Measurements from ENCODE around the gene PTPRM.

Gene PTPRM

DNA sequence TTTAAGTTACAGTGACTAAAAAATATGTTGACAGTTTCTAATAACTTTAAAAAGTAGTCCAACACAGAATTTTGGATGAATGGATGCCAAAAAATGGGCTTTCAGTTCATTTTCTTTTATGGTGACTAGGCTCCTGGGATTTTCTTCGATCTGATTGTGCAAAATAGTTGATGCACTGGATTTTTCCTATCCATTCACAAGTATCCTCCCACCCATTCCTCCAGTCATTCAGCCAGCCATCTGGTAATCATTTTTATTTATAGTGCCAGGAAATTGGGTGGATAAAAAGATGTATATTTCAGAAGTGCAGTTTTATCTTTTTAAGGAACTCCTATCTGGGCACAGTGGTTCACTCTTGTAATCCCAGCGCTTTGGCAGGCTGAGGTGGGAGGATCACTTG, 175.1 kb downstream of the PTPRM start:
- Histone ChIP-seq H3K27ac (ENCODE audit: low read depth, low read length) (no peak overlapping the region), H3K9me3 (ENCODE audit: control insufficient read depth, insufficient read depth, low read length) (no peaks in the 10 kb centered on the region), H3K27me3 (ENCODE audit: control insufficient read depth, insufficient read depth, low read length) (no peaks in the 10 kb centered on the region), H3K4me3 (ENCODE audit: low read depth, low read length) (no peak overlapping the region), H3K9ac (ENCODE audit: low read depth, low read length) (no peak overlapping the region), H3K36me3 (ENCODE audit: control insufficient read depth, insufficient read depth, low read length) (no peaks in the 10 kb centered on the region), H3K4me1 (ENCODE audit: control insufficient read depth, insufficient read depth, low read length) (peaks cover 32% of the 10 kb centered on the region)

- no peaks in the 10 kb centered on the region for H3K9me3 ChIP-seq (ENCODE audit: control insufficient read depth, insufficient read depth, low read length)
These were observed 176.1 kb downstream of the PTPRM start for GRCh38 chr18:7743256-7743655.

GRCh38 chr18:7746106-7746505, 179.0 kb downstream of the PTPRM start:
- Histone ChIP-seq H3K27me3 (ENCODE audit: control insufficient read depth, insufficient read depth, low read length) (no peaks in the 10 kb centered on the region), H3K9me3 (ENCODE audit: control insufficient read depth, insufficient read depth, low read length) (no peaks in the 10 kb centered on the region), H3K4me3 (ENCODE audit: low read depth, low read length) (no peak overlapping the region)

More at GRCh38 chr18:7743256-7743655, 176.1 kb downstream of the PTPRM start:
- H3K36me3 ChIP-seq (ENCODE audit: control insufficient read depth, insufficient read depth, low read length) = no peaks in the 10 kb centered on the region
- peaks cover 32% of the 10 kb centered on the region for H3K4me1 ChIP-seq (ENCODE audit: control insufficient read depth, insufficient read depth, low read length)
- no peak overlapping the region for H3K27ac ChIP-seq (ENCODE audit: low read depth, low read length)
- no peaks in the 10 kb centered on the region for H3K27me3 ChIP-seq (ENCODE audit: control insufficient read depth, insufficient read depth, low read length)
- no peak overlapping the region for H3K9ac ChIP-seq (ENCODE audit: low read depth, low read length)
- H3K4me3 ChIP-seq (ENCODE audit: low read depth, low read length) = no peak overlapping the region

DNA sequence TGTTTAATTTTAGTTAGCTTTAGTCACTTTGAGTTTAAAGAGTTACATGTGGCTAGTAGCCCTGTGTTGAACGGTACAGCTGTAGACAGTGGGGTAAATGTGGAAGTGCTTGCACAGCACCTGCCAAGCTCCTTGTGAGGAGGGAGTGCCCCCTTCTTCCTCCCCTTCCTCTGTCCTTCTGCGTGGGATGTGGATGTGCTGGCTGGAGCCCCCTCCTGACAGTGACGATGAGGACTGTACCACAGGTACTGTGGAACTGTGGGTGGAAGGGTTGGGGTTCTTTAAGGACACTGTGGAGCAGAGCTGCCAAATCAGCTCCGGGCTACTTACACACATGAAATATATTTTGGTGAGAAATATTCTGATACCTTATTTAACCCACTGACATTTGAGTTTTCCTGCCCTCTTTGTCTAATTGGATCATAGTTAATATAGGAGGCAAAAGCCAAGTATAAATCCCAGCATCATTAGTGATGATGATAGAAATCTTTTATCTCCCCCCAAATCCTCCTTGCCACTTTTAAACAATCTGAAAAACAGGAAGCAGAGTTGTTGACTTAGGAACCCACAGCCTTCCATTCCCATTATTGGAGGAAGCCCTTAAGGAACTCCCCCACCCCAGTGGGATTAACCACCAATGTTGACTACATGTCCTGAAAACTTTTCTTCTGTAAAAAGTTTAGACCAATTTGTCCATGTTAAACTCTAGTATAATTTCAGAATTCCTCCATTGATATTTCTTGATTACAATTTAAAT, 181.3 kb downstream of the PTPRM start:
- Histone ChIP-seq H3K4me1 (ENCODE audit: control insufficient read depth, insufficient read depth, low read length) (peaks cover 22% of the 10 kb centered on the region), H3K4me3 (ENCODE audit: low read depth, low read length) (no peak overlapping the region), H3K9me3 (ENCODE audit: control insufficient read depth, insufficient read depth, low read length) (no peaks in the 10 kb centered on the region), H3K27me3 (ENCODE audit: control insufficient read depth, insufficient read depth, low read length) (no peaks in the 10 kb centered on the region), H3K27ac (ENCODE audit: low read depth, low read length) (peak overlapping the region; percentile 7), H3K9ac (ENCODE audit: low read depth, low read length) (no peak overlapping the region), H3K36me3 (ENCODE audit: control insufficient read depth, insufficient read depth, low read length) (no peaks in the 10 kb centered on the region)

More at GRCh38 chr18:7746106-7746505, 179.0 kb downstream of the PTPRM start:
- no peak overlapping the region for H3K9ac ChIP-seq (ENCODE audit: low read depth, low read length)
- no peak overlapping the region for H3K27ac ChIP-seq (ENCODE audit: low read depth, low read length)
- H3K4me1 ChIP-seq (ENCODE audit: control insufficient read depth, insufficient read depth, low read length) = peaks cover 34% of the 10 kb centered on the region
- no peaks in the 10 kb centered on the region for H3K36me3 ChIP-seq (ENCODE audit: control insufficient read depth, insufficient read depth, low read length)

- Histone ChIP-seq H3K4me1 (ENCODE audit: control insufficient read depth, insufficient read depth, low read length) (peaks cover 22% of the 10 kb centered on the region), H3K9ac (ENCODE audit: low read depth, low read length) (no peak overlapping the region), H3K27ac (ENCODE audit: low read depth, low read length) (peak overlapping the region; percentile 7)
These were observed 181.9 kb downstream of the PTPRM start for GRCh38 chr18:7749008-7749405.

DNA sequence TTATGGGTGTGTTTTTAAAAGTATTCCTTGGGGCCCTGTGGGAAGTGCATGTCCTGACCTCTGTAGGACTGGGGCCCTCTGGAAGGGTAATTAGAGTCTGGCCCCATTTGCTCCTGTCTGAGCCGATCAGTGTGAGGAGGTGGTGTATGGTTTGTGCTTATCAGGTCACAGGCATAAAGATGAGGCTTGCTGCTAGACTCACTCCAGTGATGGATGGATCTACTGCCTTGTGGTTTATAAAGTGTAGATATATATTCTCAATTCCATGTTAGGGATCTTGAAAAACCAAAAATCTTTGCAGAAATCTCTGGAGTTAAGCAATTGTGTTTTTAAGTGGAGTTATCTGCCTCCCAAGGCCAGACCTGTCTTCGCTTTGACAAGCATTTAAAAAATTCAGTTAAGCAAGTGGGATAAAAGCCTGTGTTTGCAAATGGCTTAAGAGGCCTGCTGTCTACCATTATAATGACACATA, 182.4 kb downstream of the PTPRM start:
- no peak overlapping the region for H3K4me3 ChIP-seq (ENCODE audit: low read depth, low read length)
- H3K9me3 ChIP-seq (ENCODE audit: control insufficient read depth, insufficient read depth, low read length) = no peaks in the 10 kb centered on the region
- no peaks in the 10 kb centered on the region for H3K36me3 ChIP-seq (ENCODE audit: control insufficient read depth, insufficient read depth, low read length)
- H3K27me3 ChIP-seq (ENCODE audit: control insufficient read depth, insufficient read depth, low read length) = no peaks in the 10 kb centered on the region
- H3K9ac ChIP-seq (ENCODE audit: low read depth, low read length) = no peak overlapping the region
- H3K27ac ChIP-seq (ENCODE audit: low read depth, low read length) = no peak overlapping the region
- peaks cover 22% of the 10 kb centered on the region for H3K4me1 ChIP-seq (ENCODE audit: control insufficient read depth, insufficient read depth, low read length)

More at GRCh38 chr18:7749008-7749405, 181.9 kb downstream of the PTPRM start:
- Histone ChIP-seq H3K27me3 (ENCODE audit: control insufficient read depth, insufficient read depth, low read length) (no peaks in the 10 kb centered on the region), H3K4me3 (ENCODE audit: low read depth, low read length) (no peak overlapping the region), H3K9me3 (ENCODE audit: control insufficient read depth, insufficient read depth, low read length) (no peaks in the 10 kb centered on the region), H3K36me3 (ENCODE audit: control insufficient read depth, insufficient read depth, low read length) (no peaks in the 10 kb centered on the region)

- Histone ChIP-seq H3K4me1 (ENCODE audit: control insufficient read depth, insufficient read depth, low read length) (peaks cover 22% of the 10 kb centered on the region), H3K36me3 (ENCODE audit: control insufficient read depth, insufficient read depth, low read length) (no peaks in the 10 kb centered on the region), H3K27me3 (ENCODE audit: control insufficient read depth, insufficient read depth, low read length) (no peaks in the 10 kb centered on the region), H3K4me3 (ENCODE audit: low read depth, low read length) (no peak overlapping the region), H3K27ac (ENCODE audit: low read depth, low read length) (no peak overlapping the region), H3K9ac (ENCODE audit: low read depth, low read length) (no peak overlapping the region), H3K9me3 (ENCODE audit: control insufficient read depth, insufficient read depth, low read length) (no peaks in the 10 kb centered on the region)
These were observed 183.1 kb downstream of the PTPRM start for GRCh38 chr18:7750095-7750663.

DNA sequence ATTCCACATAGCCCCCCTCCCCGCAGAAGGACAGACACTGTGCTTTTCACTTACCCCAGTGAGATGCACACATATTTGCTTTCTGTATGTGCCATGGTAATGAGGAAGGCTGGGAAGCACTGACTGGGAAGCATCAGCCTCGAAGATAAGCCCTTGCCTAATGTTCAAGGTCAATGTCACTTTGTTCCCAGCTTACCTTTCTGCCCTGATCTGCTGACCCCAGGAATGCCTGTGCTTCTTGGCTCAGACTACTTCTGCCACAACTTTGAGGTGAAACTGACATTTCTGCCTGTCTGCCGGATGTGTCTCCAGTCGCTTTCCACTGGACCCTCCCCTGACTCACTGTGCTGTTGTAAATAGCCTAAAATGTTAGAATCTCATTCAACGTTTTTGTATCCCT, 183.8 kb downstream of the PTPRM start:
- Histone ChIP-seq H3K9ac (ENCODE audit: low read depth, low read length) (no peak overlapping the region), H3K27ac (ENCODE audit: low read depth, low read length) (no peak overlapping the region), H3K27me3 (ENCODE audit: control insufficient read depth, insufficient read depth, low read length) (no peaks in the 10 kb centered on the region), H3K9me3 (ENCODE audit: control insufficient read depth, insufficient read depth, low read length) (no peaks in the 10 kb centered on the region), H3K4me1 (ENCODE audit: control insufficient read depth, insufficient read depth, low read length) (peaks cover 22% of the 10 kb centered on the region), H3K4me3 (ENCODE audit: low read depth, low read length) (no peak overlapping the region), H3K36me3 (ENCODE audit: control insufficient read depth, insufficient read depth, low read length) (no peaks in the 10 kb centered on the region)

DNA sequence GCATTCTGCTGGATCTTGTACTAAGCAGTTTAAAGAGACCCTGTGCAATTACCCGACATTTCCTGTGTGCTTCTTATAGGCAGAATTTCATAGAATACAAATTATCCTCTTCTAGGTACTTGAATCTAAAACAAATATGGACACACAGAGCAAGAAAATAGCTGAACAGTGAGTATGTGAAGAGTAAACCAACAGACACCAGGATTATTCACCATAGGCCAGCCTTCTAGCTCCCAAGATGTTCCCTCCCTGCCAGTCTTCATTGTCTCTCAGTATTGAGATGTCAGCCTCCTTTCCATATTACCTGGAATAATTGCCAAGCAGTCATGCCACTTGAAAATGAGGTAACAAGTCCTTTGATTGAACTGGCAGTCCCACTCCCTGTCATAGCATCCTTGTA, 187.1 kb downstream of the PTPRM start:
- Histone ChIP-seq H3K9ac (ENCODE audit: low read depth, low read length) (no peak overlapping the region), H3K27ac (ENCODE audit: low read depth, low read length) (peak overlapping the region; percentile 54), H3K27me3 (ENCODE audit: control insufficient read depth, insufficient read depth, low read length) (no peaks in the 10 kb centered on the region), H3K4me1 (ENCODE audit: control insufficient read depth, insufficient read depth, low read length) (peaks cover 14% of the 10 kb centered on the region), H3K9me3 (ENCODE audit: control insufficient read depth, insufficient read depth, low read length) (no peaks in the 10 kb centered on the region), H3K36me3 (ENCODE audit: control insufficient read depth, insufficient read depth, low read length) (no peaks in the 10 kb centered on the region), H3K4me3 (ENCODE audit: low read depth, low read length) (no peak overlapping the region)

- peaks cover 9% of the 10 kb centered on the region for H3K4me1 ChIP-seq (ENCODE audit: control insufficient read depth, insufficient read depth, low read length)
- no peaks in the 10 kb centered on the region for H3K27me3 ChIP-seq (ENCODE audit: control insufficient read depth, insufficient read depth, low read length)
- no peaks in the 10 kb centered on the region for H3K36me3 ChIP-seq (ENCODE audit: control insufficient read depth, insufficient read depth, low read length)
- no peak overlapping the region for H3K9ac ChIP-seq (ENCODE audit: low read depth, low read length)
- H3K4me3 ChIP-seq (ENCODE audit: low read depth, low read length) = no peak overlapping the region
- H3K27ac ChIP-seq (ENCODE audit: low read depth, low read length) = peak overlapping the region; percentile 54
- H3K9me3 ChIP-seq (ENCODE audit: control insufficient read depth, insufficient read depth, low read length) = no peaks in the 10 kb centered on the region
These were observed 187.6 kb downstream of the PTPRM start for GRCh38 chr18:7754725-7755181.

GRCh38 chr18:7755753-7756475, 188.8 kb downstream of the PTPRM start:
- Histone ChIP-seq H3K9ac (ENCODE audit: low read depth, low read length) (no peak overlapping the region), H3K4me3 (ENCODE audit: low read depth, low read length) (no peak overlapping the region), H3K4me1 (ENCODE audit: control insufficient read depth, insufficient read depth, low read length) (no peaks in the 10 kb centered on the region; the same call in 1 of the 2 replicates), H3K27me3 (ENCODE audit: control insufficient read depth, insufficient read depth, low read length) (no peaks in the 10 kb centered on the region), H3K36me3 (ENCODE audit: control insufficient read depth, insufficient read depth, low read length) (no peaks in the 10 kb centered on the region), H3K27ac (ENCODE audit: low read depth, low read length) (no peak overlapping the region), H3K9me3 (ENCODE audit: control insufficient read depth, insufficient read depth, low read length) (no peaks in the 10 kb centered on the region)

All from HUES48 (cell line).